Kidney epithelial cell (primary cell): ENCODE measurements around the gene CCT5. TPM values are rescaled to one million over a fixed set of nuclear protein-coding genes. Genes with fewer than 3 reads are reported as not detected.
A peak's percentile ranks its signal among the peaks of the same experiment; 100 is the strongest.

Source experiments
- DNase-seq: peaks from one replicate; pipeline ENCODE4 v3.0.0-alpha.2; 2010; ENCODE audit warnings: low read depth
- H3K27me3 ChIP-seq: 2 replicates; pipeline ENCODE4 v1.6.0; 2011; ENCODE audit warnings: low read length; ENCODE audit not compliant: control insufficient read depth, insufficient read depth
- H3K36me3 ChIP-seq: 2 replicates; pipeline ENCODE4 v1.5.1; 2011; ENCODE audit warnings: low read length; ENCODE audit not compliant: control insufficient read depth, insufficient read depth
- H3K4me3 ChIP-seq: 2 replicates; pipeline ENCODE4 v1.5.1; 2011; ENCODE audit warnings: low read depth, mild to moderate bottlenecking, control low read depth, low read length
- CTCF ChIP-seq: IDR thresholded peaks from 2 replicates; pipeline ENCODE4 v1.5.1; 2011; ENCODE audit warnings: mild to moderate bottlenecking, moderate library complexity, low read length, control low read depth, inconsistent platforms; ENCODE audit not compliant: insufficient read depth, poor library complexity, severe bottlenecking
- total RNA-seq: library from RNA; depleted of rRNA; stranded (reverse); fragments of >200 nt; gene quantifications from 2 replicates; pipeline ENCODE4 v1.2.3, GENCODE V29; 2015

CCT5 gene
- total RNA-seq, 1 donor from 2014 or later = 506 TPM

- no peaks in the 10 kb centered on the region for H3K36me3 ChIP-seq
- DNase-seq = no peak
- TF ChIP-seq CTCF = no peak
- H3K27me3 ChIP-seq = no peaks in the 10 kb centered on the region
- H3K4me3 ChIP-seq = no peak overlapping the region
Measured at GRCh38 chr5:10303201-10303600, 53.1 kb downstream of the CCT5 start.

GRCh38 chr5:10303699-10304170 is 53.7 kb downstream of the CCT5 start:
- no peaks in the 10 kb centered on the region for H3K27me3 ChIP-seq
- TF ChIP-seq CTCF = no peak
- no peaks in the 10 kb centered on the region for H3K36me3 ChIP-seq
- no peak for DNase-seq
- no peak overlapping the region for H3K4me3 ChIP-seq

GRCh38 chr5:10304932-10305331 is 54.9 kb downstream of the CCT5 start:
- H3K36me3 ChIP-seq = no peaks in the 10 kb centered on the region
- H3K4me3 ChIP-seq = no peak overlapping the region
- TF ChIP-seq CTCF = no peak
- H3K27me3 ChIP-seq = no peaks in the 10 kb centered on the region
- DNase-seq = no peak

GRCh38 chr5:10306114-10306513 is 56.0 kb downstream of the CCT5 start:
- TF ChIP-seq CTCF = no peak
- Histone ChIP-seq H3K27me3 (no peaks in the 10 kb centered on the region), H3K4me3 (no peak overlapping the region), H3K36me3 (no peaks in the 10 kb centered on the region)
- DNase-seq = no peak

GRCh38 chr5:10306806-10307205 is 56.7 kb downstream of the CCT5 start:
- Histone ChIP-seq H3K36me3 (no peaks in the 10 kb centered on the region), H3K27me3 (no peaks in the 10 kb centered on the region), H3K4me3 (peak overlapping the region; percentile 61)
- DNase-seq = no peak
- no peak for TF ChIP-seq CTCF
